Hepatocyte (in vitro differentiated cells): ENCODE results near the gene KIF6. TPM values are rescaled to one million over a fixed set of nuclear protein-coding genes. Genes with fewer than 3 reads are reported as not detected.

Source experiments
- DNase-seq: peaks from one replicate; pipeline ENCODE4 v3.0.0-alpha.2; 2016; ENCODE audit warnings: low spot score
- H2AFZ ChIP-seq: fragments of 200-600 bp; sonication (generic); 2 replicates; pipeline ENCODE4 v1.6.0; 2016; ENCODE audit warnings: antibody characterized with exemption, mild to moderate bottlenecking
- H3K27ac ChIP-seq: fragments of 200-600 bp; sonication (generic); 2 replicates; pipeline ENCODE4 v1.5.1; 2016; ENCODE audit warnings: mild to moderate bottlenecking
- H3K27me3 ChIP-seq: fragments of 200-600 bp; sonication (generic); 2 replicates; pipeline ENCODE4 v1.6.1; 2016
- H3K36me3 ChIP-seq: fragments of 200-600 bp; sonication (generic); replicated peaks from 2 replicates; pipeline ENCODE4 v1.5.1; 2016; ENCODE audit warnings: low read depth; ENCODE audit not compliant: insufficient read depth
- H3K4me1 ChIP-seq: fragments of 200-600 bp; sonication (generic); 2 replicates; pipeline ENCODE4 v1.5.1; 2016; ENCODE audit warnings: mild to moderate bottlenecking, moderate library complexity; ENCODE audit not compliant: insufficient read depth
- H3K4me2 ChIP-seq: fragments of 200-600 bp; sonication (generic); 2 replicates; pipeline ENCODE4 v1.6.0; 2016
- H3K4me3 ChIP-seq: fragments of 200-600 bp; sonication (generic); 2 replicates; pipeline ENCODE4 v1.5.1; 2016; ENCODE audit warnings: mild to moderate bottlenecking
- H3K79me2 ChIP-seq: fragments of 200-600 bp; sonication (generic); 2 replicates; pipeline ENCODE4 v1.6.0; 2017; ENCODE audit warnings: mild to moderate bottlenecking
- H3K9me2 ChIP-seq: fragments of 200-600 bp; sonication (generic); replicated peaks from 2 replicates; pipeline ENCODE4 v1.6.0; 2017; ENCODE audit warnings: mild to moderate bottlenecking; ENCODE audit not compliant: insufficient read depth
- H3K9me3 ChIP-seq: fragments of 200-600 bp; sonication (generic); 2 replicates; pipeline ENCODE4 v1.5.1; 2016; ENCODE audit warnings: low read depth, mild to moderate bottlenecking
- H4K20me1 ChIP-seq: fragments of 200-600 bp; sonication (generic); 2 replicates; pipeline ENCODE4 v1.6.0; 2016; ENCODE audit warnings: mild to moderate bottlenecking; ENCODE audit not compliant: insufficient read depth, poor library complexity, severe bottlenecking
- EZH2 ChIP-seq: fragments of 200-600 bp; sonication (generic); IDR thresholded peaks from 2 replicates; pipeline ENCODE4 v1.6.1; 2016; ENCODE audit warnings: antibody characterized with exemption, mild to moderate bottlenecking, borderline replicate concordance
- EZH2phosphoT487 ChIP-seq: fragments of 200-600 bp; sonication (generic); IDR thresholded peaks from one replicate; pipeline ENCODE4 v1.6.1; 2018; ENCODE audit warnings: antibody characterized with exemption, mild to moderate bottlenecking, low read depth, moderate library complexity; ENCODE audit not compliant: unreplicated experiment, severe bottlenecking
- WGBS: methylation state at CpG from one replicate; pipeline ENCODE4 v1.1.6; 2016; ENCODE audit warnings: low lambda C conversion rate; ENCODE audit errors: missing lambda C conversion rate; 5-methylcytosine and 5-hydroxymethylcytosine counted together
- polyA plus RNA-seq: library from polyadenylated mRNA; unstranded; fragments of >200 nt; fragmentation: Nextera tagmentation; extraction: Ambion mirVana; gene quantifications from 2 replicates; pipeline ENCODE4 v1.2.1, GENCODE V29; 2016
- total RNA-seq: library from RNA; depleted of rRNA; stranded (reverse); fragments of >200 nt; gene quantifications from 2 replicates; pipeline ENCODE4 v1.2.3, GENCODE V29; 2014
- TF ChIP-seq, protein P1 (sequence below): fragments of 200-600 bp; sonication (generic); IDR thresholded peaks from 2 replicates; pipeline ENCODE4 v1.5.1; 2016; ENCODE audit warnings: antibody characterized with exemption, mild to moderate bottlenecking; ENCODE audit not compliant: poor library complexity

KIF6 gene
- total and polyA plus RNA-seq, 2 experiments from 2014 or later = 0.87 to 2.3 TPM

DNA sequence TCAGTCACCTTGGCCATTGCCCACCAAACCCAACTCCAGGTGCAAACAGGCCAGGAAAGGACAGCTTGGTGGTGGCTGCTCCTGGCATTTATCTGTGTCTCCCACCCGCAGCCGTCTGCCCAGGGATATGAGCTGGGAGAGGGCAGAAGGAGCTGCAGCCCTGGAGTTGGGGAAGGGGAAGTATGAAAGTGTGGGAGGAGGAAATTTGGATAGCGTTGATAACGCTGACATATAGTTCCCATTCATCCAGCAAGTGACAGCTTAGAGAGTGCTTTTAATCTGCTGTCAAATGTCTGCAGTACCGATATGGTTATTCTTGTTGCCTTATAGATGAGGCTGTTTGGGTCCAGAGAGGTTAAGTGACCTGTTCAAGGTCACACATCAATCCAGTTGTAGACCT lies 403.4 kb downstream of the KIF6 start:
- Histone ChIP-seq H3K4me1 (no peaks in the 10 kb centered on the region), H3K79me2 (no peaks in the 10 kb centered on the region), H3K9me2 (no peaks in the 10 kb centered on the region), H4K20me1 (no peaks in the 10 kb centered on the region), H3K36me3 (no peaks in the 10 kb centered on the region), H3K27ac (no peak overlapping the region), H3K9me3 (no peaks in the 10 kb centered on the region), H2AFZ (no peak overlapping the region), H3K4me3 (no peak overlapping the region), H3K4me2 (no peak overlapping the region), H3K27me3 (peaks cover 10% of the 10 kb centered on the region)
- TF ChIP-seq, protein P1, sequence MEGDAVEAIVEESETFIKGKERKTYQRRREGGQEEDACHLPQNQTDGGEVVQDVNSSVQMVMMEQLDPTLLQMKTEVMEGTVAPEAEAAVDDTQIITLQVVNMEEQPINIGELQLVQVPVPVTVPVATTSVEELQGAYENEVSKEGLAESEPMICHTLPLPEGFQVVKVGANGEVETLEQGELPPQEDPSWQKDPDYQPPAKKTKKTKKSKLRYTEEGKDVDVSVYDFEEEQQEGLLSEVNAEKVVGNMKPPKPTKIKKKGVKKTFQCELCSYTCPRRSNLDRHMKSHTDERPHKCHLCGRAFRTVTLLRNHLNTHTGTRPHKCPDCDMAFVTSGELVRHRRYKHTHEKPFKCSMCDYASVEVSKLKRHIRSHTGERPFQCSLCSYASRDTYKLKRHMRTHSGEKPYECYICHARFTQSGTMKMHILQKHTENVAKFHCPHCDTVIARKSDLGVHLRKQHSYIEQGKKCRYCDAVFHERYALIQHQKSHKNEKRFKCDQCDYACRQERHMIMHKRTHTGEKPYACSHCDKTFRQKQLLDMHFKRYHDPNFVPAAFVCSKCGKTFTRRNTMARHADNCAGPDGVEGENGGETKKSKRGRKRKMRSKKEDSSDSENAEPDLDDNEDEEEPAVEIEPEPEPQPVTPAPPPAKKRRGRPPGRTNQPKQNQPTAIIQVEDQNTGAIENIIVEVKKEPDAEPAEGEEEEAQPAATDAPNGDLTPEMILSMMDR = no peak
- no peak for TF ChIP-seq EZH2phosphoT487
- TF ChIP-seq EZH2 = no peak
- no peak for DNase-seq
- WGBS = 83% methylated on average over 5 of the region's 5 CpGs

DNA sequence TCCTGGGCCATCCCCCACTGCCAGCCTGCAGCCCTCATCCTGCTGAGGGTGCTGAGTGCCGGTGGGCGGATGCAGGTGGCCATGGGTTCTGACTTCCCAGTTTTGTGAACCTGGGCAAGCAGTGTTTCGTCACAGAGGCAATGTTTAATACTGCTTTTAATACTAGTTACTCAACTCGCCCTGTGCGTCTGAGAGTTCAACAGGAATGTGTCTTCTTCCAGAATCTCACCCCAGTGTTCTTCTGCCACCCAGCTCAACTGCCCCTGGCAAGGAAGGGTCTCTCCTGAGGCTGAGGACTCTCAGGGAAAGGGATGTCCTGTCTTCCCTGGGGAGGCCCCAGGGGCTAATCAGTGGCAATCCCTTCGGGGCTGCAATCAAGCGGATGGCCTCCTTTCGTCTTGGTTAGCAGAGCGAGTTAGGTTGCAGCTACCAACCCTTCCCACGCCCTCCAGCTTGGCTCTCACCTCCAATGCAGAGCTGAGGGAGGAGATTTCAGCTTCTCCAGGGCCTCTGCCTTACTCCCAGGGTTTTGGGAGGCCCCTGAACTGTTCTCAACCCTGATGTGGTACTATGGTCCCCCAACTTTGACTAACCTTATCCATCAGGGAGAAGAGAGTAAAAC lies 404.7 kb downstream of the KIF6 start:
- no peaks in the 10 kb centered on the region for H3K79me2 ChIP-seq
- no peaks in the 10 kb centered on the region for H4K20me1 ChIP-seq
- H2AFZ ChIP-seq = no peak overlapping the region
- peaks cover 18% of the 10 kb centered on the region for H3K27me3 ChIP-seq
- no peak overlapping the region for H3K27ac ChIP-seq
- H3K9me2 ChIP-seq = no peaks in the 10 kb centered on the region
- TF ChIP-seq EZH2phosphoT487 (no peak), EZH2 (no peak)
- TF ChIP-seq, protein P1 = no peak
- no peaks in the 10 kb centered on the region for H3K36me3 ChIP-seq
- no peak overlapping the region for H3K4me3 ChIP-seq
- H3K9me3 ChIP-seq = no peaks in the 10 kb centered on the region
- no peaks in the 10 kb centered on the region for H3K4me1 ChIP-seq
- no peak for DNase-seq
- no peak overlapping the region for H3K4me2 ChIP-seq
- 81% methylated on average over 10 of the region's 10 CpGs for WGBS

DNA sequence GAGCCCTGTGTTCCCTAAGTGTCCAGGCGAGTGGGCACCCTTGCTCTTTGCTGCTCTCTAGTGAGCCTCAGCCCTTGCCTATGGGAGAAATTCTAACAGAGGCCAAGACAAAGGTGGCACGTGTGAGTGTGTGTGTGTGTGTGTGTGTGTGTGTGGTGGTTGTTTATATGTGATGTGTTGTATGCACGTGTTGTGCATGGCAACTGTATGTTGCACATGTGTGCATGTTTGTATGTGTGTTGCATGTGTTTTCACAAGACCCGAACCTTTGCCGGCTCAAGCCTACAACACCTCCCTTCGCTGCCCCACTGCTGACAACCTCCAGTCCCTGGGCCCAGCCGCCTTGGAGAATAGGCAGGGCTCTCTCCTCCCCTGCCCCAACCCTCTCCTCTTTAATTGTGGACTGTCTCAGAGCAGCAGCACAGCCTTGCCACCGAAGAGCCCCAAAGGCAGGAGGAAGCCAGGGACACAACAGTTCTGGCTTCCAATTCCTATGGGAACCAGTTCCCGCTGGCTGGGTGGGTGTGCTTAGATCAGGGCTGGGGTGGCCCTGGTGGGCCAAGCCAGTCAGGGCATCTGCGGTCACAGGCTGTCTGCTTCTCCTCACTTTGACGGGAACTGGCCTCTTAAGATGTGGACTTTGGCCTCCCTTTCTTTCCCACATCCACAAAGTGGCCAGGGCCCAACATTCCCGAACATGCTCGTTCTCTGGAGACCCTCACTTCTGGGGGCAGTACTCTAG lies 405.4 kb downstream of the KIF6 start:
- no peaks in the 10 kb centered on the region for H3K4me1 ChIP-seq
- H3K79me2 ChIP-seq = no peaks in the 10 kb centered on the region
- H3K4me3 ChIP-seq = no peak overlapping the region
- no peaks in the 10 kb centered on the region for H3K9me3 ChIP-seq
- no peak overlapping the region for H2AFZ ChIP-seq
- no peak for TF ChIP-seq EZH2phosphoT487
- TF ChIP-seq EZH2 = no peak
- TF ChIP-seq, protein P1 = no peak
- no peaks in the 10 kb centered on the region for H3K36me3 ChIP-seq
- H3K4me2 ChIP-seq = no peak overlapping the region
- no peak for DNase-seq
- peaks cover 25% of the 10 kb centered on the region for H3K27me3 ChIP-seq
- H3K27ac ChIP-seq = no peak overlapping the region
- no peaks in the 10 kb centered on the region for H4K20me1 ChIP-seq
- no peaks in the 10 kb centered on the region for H3K9me2 ChIP-seq
- 72% methylated on average over 13 of the region's 13 CpGs for WGBS
